Measurements from ENCODE around the gene TMEM272. TPM values are rescaled to one million over a fixed set of nuclear protein-coding genes. Genes with fewer than 3 reads are reported as not detected.
"Not testable (repeated sequence)": the region's sequence is repeated elsewhere in the genome, so short reads cannot be mapped to it uniquely, and the experiment has no call there.

TMEM272 gene
- total RNA-seq, 2 donors from 2014 or later, result 0.36 to 0.60 TPM

- Mint-ChIP-seq H3K27ac (no peak overlapping the region), H3K9me3 (no peaks in the 10 kb centered on the region), H3K36me3 (no peaks in the 10 kb centered on the region)
- DNase-seq (ENCODE audit: low spot score in 2 of 2) (no peak), ATAC-seq (no peak)
These were observed 10.3 kb downstream of the TMEM272 start for GRCh38 chr13:51834581-51835171.

GRCh38 chr13:51833980-51834379, 11.0 kb downstream of the TMEM272 start:
- Mint-ChIP-seq H3K9me3 (no peaks in the 10 kb centered on the region), H3K27ac (no peak overlapping the region), H3K36me3 (no peaks in the 10 kb centered on the region)
- peak in 1 of 2 donors; percentile 21 for DNase-seq (ENCODE audit: low spot score in 2 of 2)
- ATAC-seq, result no peak

DNA sequence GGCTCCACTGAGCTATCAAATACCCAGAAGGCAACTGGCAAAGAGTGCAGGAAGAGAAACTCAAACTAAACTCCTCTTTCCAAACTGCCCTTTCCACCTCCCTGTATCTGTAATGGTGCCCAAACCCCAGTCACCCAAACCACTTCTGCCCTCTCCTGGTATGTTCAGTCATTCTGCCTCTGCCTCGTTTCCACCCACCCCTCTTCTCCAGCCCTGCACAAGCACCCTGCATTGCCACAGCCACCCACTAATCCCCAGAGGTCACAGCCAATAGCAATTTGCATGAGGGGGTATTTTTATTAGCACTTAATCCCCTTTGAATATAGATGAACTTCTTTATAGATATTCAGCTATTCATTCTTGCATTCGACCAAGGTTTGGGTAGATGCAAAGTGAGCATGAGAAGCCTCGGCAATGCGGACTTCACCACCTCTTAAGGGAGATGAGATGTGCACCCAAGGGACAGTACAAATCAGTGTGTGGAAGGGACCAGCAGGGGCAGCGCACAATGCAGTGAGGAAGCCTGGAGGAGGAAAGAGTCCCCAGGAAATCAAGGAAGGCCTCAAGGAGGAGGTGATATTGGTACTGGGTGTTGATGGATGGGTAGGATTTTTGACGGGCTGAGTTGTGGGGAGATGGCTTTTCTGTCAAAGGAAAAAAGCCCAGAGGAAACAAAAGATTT, 12.4 kb downstream of the TMEM272 start:
- ATAC-seq (peak; percentile 94 to 96), DNase-seq (ENCODE audit: low spot score in 2 of 2) (peak in 1 of 2 donors; percentile 54)
- H3K36me3 Mint-ChIP-seq, result no peaks in the 10 kb centered on the region
- no peaks in the 10 kb centered on the region for H3K9me3 Mint-ChIP-seq
- peak overlapping the region in 1 of 2 donors; percentile 6 for H3K27ac Mint-ChIP-seq

- H3K27ac Mint-ChIP-seq, result no peak overlapping the region
- no peak for ATAC-seq
- DNase-seq (ENCODE audit: low spot score in 2 of 2), result peak in 1 of 2 donors; percentile 13
These were observed 13.5 kb downstream of the TMEM272 start for GRCh38 chr13:51831519-51831918.

DNA sequence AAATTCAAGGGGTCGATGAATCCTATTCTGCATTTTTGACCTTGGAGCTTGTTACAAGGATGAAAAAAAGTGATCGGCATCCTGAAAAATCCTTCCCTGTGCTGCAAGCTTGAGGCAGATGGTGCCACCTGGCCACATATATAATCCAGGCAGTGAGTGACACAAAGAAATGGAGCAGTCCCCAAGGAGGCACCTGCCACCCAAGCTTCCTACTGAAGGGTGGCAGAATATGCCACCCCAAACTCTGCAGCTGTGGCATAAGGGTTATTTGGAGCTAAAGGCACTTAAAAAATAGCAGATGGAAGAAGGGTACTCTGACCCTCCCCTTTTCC, 15.4 kb downstream of the TMEM272 start:
- no peak for ATAC-seq
- Mint-ChIP-seq H3K36me3 (no peaks in the 10 kb centered on the region), H3K27ac (no peak overlapping the region)

More at GRCh38 chr13:51831519-51831918, 13.5 kb downstream of the TMEM272 start:
- Mint-ChIP-seq H3K9me3 (no peaks in the 10 kb centered on the region), H3K36me3 (no peaks in the 10 kb centered on the region)

GRCh38 chr13:51828730-51829567, 16.0 kb downstream of the TMEM272 start:
- Mint-ChIP-seq H3K36me3 (no peaks in the 10 kb centered on the region), H3K9me3 (no peaks in the 10 kb centered on the region), H3K27ac (no peak overlapping the region)
- DNase-seq (ENCODE audit: low spot score in 2 of 2) (peak in 1 of 2 donors; percentile 26), ATAC-seq (no peak)

More for the DNA sequence above, 15.4 kb downstream of the TMEM272 start:
- no peaks in the 10 kb centered on the region for H3K9me3 Mint-ChIP-seq
- DNase-seq (ENCODE audit: low spot score in 2 of 2), result no peak

DNA sequence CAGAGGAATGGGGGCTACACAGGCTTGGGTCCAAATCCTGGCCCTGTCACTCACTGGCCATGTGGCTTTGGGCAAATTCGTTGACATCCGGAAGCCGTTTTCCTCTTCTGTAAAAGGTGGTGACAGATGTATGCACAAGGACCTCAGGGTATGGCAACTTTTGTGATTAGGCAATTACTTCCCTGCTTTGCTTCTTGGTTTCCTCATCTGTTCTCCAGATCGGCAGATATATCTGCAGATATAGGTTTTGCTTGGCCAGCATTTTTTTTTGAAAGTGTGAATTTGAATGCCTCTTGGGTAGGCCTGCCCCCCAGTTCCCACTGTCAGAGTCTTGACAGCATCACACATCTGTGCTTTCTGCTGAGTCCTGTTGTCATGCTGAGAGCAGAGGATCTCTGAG, 17.7 kb downstream of the TMEM272 start:
- Mint-ChIP-seq H3K27ac (peak overlapping the region in 1 of 2 donors; percentile 46), H3K9me3 (no peaks in the 10 kb centered on the region), H3K36me3 (no peaks in the 10 kb centered on the region)
- ATAC-seq, result no peak
- DNase-seq (ENCODE audit: low spot score in 2 of 2), result peak in 1 of 2 donors; percentile 38

DNA sequence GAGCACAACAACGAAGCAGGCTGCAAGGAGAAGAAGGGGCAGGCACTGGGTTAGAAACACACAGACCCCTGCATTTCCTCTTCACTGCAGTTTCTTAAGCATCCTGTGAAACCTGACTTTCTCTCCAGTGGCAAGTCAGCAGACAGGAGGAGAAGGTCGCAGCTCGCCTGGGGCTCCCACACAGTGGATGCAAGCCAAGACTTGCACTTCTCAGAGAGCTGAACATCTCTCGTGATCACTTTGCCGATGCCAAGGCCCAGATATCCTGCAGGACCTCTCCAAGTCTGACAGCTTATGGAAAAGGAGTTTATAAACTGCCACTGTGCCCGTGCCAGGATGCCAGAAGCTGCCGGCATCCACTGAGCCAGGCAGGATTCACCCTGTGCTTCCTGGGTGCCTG, 18.4 kb downstream of the TMEM272 start:
- ATAC-seq (no peak), DNase-seq (ENCODE audit: low spot score in 2 of 2) (peak in 1 of 2 donors; percentile 50)
- no peaks in the 10 kb centered on the region for H3K36me3 Mint-ChIP-seq
- H3K9me3 Mint-ChIP-seq, result no peaks in the 10 kb centered on the region
- H3K27ac Mint-ChIP-seq, result peak overlapping the region in 1 of 2 donors; percentile 46

DNA sequence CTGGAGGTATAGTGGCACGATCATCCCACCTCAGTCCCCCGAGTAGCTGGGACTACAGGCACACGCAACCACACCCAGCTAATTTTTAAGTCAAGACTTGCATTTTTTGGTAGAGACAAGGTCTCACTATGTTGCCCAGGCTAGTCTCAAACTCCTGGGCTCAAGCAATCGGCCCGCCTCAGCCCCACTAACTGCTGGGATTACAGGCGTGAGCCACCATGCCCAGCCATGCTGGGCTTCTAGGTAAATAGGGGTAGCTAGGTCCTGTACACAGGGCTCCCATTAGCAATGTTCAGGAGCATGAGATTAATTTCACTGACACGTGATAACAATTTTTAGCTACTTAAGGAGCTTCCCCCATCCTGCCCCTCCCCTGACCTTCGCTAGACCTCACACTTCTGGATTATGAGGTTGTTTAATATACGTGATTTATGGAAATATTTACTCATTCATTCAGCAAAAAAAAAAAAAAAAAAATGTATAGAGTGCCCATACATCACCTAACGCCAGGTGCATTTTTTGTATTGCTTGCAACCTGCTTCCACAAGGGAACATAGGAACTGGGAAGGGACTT, 19.2 kb downstream of the TMEM272 start:
- peak in 1 of 2 donors; percentile 9 for ATAC-seq
- DNase-seq (ENCODE audit: low spot score in 2 of 2), result peak in 1 of 2 donors; percentile 28
- Mint-ChIP-seq H3K27ac (peak overlapping the region; percentile 79 to 86), H3K36me3 (no peaks in the 10 kb centered on the region), H3K9me3 (no peaks in the 10 kb centered on the region)

DNA sequence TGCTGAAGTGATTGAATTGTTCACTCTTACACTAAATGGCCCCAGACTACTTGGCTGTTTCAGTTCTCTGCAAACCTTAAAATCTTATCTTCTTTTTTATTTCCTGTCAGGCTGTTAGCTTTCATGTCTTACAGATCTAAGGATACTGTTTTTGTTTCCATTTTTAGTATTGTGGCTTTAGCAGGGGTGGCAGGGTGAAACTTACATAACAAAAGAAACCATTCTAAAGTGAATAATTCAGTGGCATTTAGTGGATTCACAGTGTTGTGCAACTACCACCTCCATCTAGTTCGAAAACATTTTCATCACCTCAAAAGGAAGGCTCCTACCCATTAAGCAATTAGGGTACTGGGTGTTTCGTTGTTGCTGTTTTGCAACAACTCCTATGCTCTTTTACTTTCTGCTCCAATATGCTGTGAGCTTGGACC, 19.8 kb downstream of the TMEM272 start:
- Mint-ChIP-seq H3K27ac (peak overlapping the region; percentile 79 to 86), H3K9me3 (no peaks in the 10 kb centered on the region), H3K36me3 (no peaks in the 10 kb centered on the region)
- ATAC-seq (peak; percentile 50 to 62), DNase-seq (ENCODE audit: low spot score in 2 of 2) (peak in 1 of 2 donors; percentile 7)

DNA sequence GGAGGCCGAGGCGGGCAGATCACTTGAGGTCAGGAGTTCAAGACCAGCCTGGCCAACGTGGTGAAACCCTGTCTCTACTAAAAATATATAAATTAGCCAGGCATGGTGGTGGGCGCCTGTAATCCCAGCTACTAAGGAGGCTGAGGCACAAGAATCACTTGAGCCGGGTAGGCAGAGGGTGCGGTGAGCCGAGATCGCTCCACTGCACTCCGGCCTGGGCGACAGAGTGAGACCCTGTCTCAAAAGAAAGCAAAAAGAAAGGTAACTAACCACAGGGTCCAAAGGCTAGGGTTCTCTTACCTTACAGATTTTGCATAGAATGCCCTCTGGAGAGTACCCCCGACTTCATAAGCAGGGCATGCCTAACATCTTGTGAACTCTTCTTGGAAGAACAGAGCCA, 20.3 kb downstream of the TMEM272 start:
- DNase-seq (ENCODE audit: low spot score in 2 of 2); H3K9me3 Mint-ChIP-seq; H3K36me3 Mint-ChIP-seq: not testable (repeated sequence)
- peak in 1 of 2 donors; percentile 11 for ATAC-seq
- H3K27ac Mint-ChIP-seq, result peak overlapping the region; percentile 79 to 86

- DNase-seq (ENCODE audit: low spot score in 2 of 2), result no peak
- Mint-ChIP-seq H3K27ac (peak overlapping the region; percentile 79 to 86), H3K36me3 (no peaks in the 10 kb centered on the region), H3K9me3 (no peaks in the 10 kb centered on the region)
- ATAC-seq, result no peak
These were observed 21.1 kb downstream of the TMEM272 start for GRCh38 chr13:51823863-51824262.

DNA sequence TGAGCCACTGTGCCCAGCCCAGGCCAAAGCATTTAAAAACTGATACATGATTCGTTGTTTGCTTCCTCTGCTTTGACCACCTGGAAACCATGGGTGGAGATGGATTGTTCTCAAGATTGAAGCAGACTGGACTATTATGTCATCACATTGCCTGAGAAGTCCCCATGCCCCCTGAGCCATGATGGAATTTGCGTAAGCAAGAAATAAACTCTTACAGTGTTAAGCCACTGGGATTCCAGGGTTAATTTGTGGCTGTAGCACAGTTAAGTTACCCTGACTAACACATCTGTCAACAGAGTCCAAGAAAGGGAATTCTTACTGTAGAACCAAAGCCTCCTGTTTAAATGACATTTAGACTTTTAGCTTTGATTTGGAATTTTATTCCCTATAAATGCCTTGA, 21.6 kb downstream of the TMEM272 start:
- no peak for DNase-seq (ENCODE audit: low spot score in 2 of 2)
- H3K9me3 Mint-ChIP-seq, result no peaks in the 10 kb centered on the region
- no peak for ATAC-seq
- H3K27ac Mint-ChIP-seq, result peak overlapping the region in 1 of 2 donors; percentile 37
- no peaks in the 10 kb centered on the region for H3K36me3 Mint-ChIP-seq

DNA sequence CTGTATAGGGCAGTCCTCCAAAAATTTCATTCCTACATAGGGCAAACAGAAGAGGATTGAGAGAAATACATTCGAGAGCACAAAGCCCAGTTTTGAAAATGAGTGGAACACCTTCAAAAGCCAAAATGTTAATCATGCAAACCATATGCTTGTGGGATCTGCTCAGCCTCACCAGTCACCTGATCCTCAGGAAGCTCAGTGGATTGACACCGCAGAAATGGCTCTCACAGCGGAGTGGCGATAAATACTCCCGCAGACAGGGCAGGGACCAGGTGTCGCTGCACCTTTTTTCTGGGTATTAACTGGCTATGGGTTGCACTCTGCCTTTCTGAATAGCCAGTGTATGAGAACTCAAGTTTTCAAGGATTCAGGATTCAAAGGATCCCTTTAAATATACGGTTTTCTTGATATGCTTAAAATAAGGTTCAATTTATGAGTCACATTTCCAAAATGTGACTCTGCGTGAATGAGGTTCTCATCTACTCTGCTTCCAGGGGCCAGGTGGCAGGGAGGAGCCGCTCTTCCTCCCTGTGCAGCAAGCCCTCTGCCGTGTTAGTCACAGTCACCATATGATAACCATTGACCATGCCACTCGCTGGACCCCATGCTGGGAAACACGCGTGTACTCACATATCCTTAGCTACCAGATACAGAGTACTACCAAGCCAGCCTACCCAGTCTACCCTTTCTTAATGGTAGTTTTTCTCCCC, 22.7 kb downstream of the TMEM272 start:
- DNase-seq (ENCODE audit: low spot score in 2 of 2) (peak in 1 of 2 donors; percentile 31), ATAC-seq (peak; percentile 39 to 63)
- no peaks in the 10 kb centered on the region for H3K9me3 Mint-ChIP-seq
- peak overlapping the region; percentile 86 to 95 for H3K27ac Mint-ChIP-seq
- H3K36me3 Mint-ChIP-seq, result no peaks in the 10 kb centered on the region

DNA sequence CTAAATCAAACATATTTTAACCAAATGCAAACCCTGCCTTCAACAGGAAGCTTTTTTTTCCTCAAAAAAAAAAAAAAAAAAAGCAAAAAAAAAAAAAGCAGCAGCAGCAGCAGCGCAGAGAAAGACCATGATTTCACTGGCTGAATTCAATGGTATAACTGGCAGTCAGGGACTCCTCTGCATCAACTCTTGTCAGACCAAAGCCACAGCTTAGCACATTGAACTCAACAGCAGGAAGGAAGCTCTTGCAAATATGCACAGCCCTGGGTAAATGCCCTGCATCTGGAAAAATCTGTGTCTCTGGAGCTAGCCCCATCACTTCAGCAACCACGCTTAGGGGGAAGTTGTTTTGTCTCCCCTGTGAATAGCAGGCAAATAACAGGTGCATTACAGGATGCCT, 23.4 kb downstream of the TMEM272 start:
- ATAC-seq, result no peak

GRCh38 chr13:51820016-51820597, 24.9 kb downstream of the TMEM272 start:
- peak overlapping the region; percentile 32 to 86 for H3K27ac Mint-ChIP-seq
- no peaks in the 10 kb centered on the region for H3K36me3 Mint-ChIP-seq
- ATAC-seq, result no peak
- DNase-seq (ENCODE audit: low spot score in 2 of 2), result no peak
- H3K9me3 Mint-ChIP-seq, result no peaks in the 10 kb centered on the region

More for the DNA sequence above, 23.4 kb downstream of the TMEM272 start:
- no peaks in the 10 kb centered on the region for H3K9me3 Mint-ChIP-seq
- DNase-seq (ENCODE audit: low spot score in 2 of 2), result no peak
- H3K36me3 Mint-ChIP-seq, result no peaks in the 10 kb centered on the region
- H3K27ac Mint-ChIP-seq, result peak overlapping the region; percentile 86 to 95
